ENCODE results near the gene GNAQ.

Gene GNAQ

GRCh38 chr9:77965445-77966123, 66.0 kb downstream of the GNAQ start:
- no peak for TF ChIP-seq CTCF (conservative IDR thresholded peaks at IDR 0.05; ENCODE audit: low read depth, low read length)
- no peak overlapping the region for H3K4me3 ChIP-seq (ENCODE audit: low read length)
- no peak for DNase-seq (ENCODE audit: low read depth)

DNA sequence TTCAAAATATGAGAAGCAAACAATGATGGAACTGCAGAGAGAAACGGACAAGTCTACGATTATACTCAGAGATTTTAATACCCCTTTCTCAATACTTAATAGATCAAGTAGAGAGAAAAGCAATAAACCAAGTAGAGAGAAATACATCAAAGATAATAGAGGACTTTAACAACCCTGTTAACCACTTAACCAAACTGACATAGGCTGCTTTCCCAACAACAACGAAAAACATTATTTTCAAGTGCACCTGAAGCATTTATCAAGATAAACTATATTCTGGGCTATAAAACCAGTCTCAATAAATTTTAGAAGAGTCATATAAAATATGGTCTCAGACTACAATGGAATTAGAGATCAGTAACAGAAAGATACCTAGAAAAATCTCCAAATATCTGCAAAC, 67.4 kb downstream of the GNAQ start:
- TF ChIP-seq CTCF (conservative IDR thresholded peaks at IDR 0.05; ENCODE audit: low read depth, low read length) = no peak
- no peak for DNase-seq (ENCODE audit: low read depth)

GRCh38 chr9:77961541-77961940, 70.1 kb downstream of the GNAQ start:
- no peak overlapping the region for H3K4me3 ChIP-seq (ENCODE audit: low read length)
- no peak for DNase-seq (ENCODE audit: low read depth)
- TF ChIP-seq CTCF (conservative IDR thresholded peaks at IDR 0.05; ENCODE audit: low read depth, low read length) = no peak

More for the DNA sequence above, 67.4 kb downstream of the GNAQ start:
- H3K4me3 ChIP-seq (ENCODE audit: low read length) = no peak overlapping the region

GRCh38 chr9:77960356-77961153, 71.1 kb downstream of the GNAQ start:
- H3K4me3 ChIP-seq (ENCODE audit: low read length) = no peak overlapping the region
- DNase-seq (ENCODE audit: low read depth) = no peak
- no peak for TF ChIP-seq CTCF (conservative IDR thresholded peaks at IDR 0.05; ENCODE audit: low read depth, low read length)

- no peak for DNase-seq (ENCODE audit: low read depth)
- no peak overlapping the region for H3K4me3 ChIP-seq (ENCODE audit: low read length)
- no peak for TF ChIP-seq CTCF (conservative IDR thresholded peaks at IDR 0.05; ENCODE audit: low read depth, low read length)
These were observed 71.8 kb downstream of the GNAQ start for GRCh38 chr9:77959803-77960202.

DNA sequence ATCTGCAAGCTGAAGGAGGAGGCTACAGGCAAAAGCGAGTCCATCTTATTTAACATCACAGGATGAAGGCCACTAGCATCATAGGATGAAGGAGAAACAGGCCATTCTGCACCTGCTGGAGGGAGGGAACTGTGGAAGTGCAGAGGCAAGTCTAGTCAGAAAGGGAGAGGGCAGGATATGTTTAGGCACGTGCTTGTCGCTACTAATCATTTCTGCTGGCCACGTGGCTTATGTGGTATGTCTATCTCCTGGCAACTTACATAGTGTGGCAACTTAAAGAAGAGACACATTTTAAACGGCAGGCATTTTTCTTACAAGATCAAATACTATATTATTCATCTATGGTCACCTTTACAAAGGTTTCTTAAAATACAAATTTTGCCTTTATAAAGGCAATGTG, 74.0 kb downstream of the GNAQ start:
- no peak for DNase-seq (ENCODE audit: low read depth)
- TF ChIP-seq CTCF (conservative IDR thresholded peaks at IDR 0.05; ENCODE audit: low read depth, low read length) = no peak
- no peak overlapping the region for H3K4me3 ChIP-seq (ENCODE audit: low read length)

DNA sequence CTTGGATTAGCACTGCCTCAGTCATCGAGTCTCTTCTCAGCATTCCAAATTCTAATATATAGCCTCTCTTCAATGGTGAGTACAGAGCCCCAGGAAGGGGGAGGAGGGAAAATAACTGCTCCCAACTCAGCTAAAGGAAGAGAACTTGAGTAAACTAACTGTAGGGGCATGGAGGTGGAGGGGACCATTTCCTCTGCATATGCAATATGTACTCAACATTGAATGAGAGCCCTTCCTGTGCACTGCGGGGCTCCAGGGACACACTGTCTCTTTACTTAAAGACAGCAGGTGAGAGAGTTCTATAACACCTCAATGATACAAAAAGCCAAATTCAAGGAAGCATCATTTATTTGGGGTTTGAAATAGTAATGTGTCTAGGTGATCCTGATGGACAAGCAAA, 75.1 kb downstream of the GNAQ start:
- no peak for TF ChIP-seq CTCF (conservative IDR thresholded peaks at IDR 0.05; ENCODE audit: low read depth, low read length)

More for the DNA sequence above, 75.1 kb downstream of the GNAQ start:
- no peak for DNase-seq (ENCODE audit: low read depth)
- H3K4me3 ChIP-seq (ENCODE audit: low read length) = no peak overlapping the region
